Activated naive CD4-positive, alpha-beta T cell treated with Interleukin-2 at 50 U/mL for 16 hours (primary cell): Measurements from ENCODE around the gene HIGD1A.

ENCODE experiments used
- DNase-seq: peaks from one replicate; pipeline ENCODE4 v3.0.0-alpha.2; 2020

HIGD1A gene

DNA sequence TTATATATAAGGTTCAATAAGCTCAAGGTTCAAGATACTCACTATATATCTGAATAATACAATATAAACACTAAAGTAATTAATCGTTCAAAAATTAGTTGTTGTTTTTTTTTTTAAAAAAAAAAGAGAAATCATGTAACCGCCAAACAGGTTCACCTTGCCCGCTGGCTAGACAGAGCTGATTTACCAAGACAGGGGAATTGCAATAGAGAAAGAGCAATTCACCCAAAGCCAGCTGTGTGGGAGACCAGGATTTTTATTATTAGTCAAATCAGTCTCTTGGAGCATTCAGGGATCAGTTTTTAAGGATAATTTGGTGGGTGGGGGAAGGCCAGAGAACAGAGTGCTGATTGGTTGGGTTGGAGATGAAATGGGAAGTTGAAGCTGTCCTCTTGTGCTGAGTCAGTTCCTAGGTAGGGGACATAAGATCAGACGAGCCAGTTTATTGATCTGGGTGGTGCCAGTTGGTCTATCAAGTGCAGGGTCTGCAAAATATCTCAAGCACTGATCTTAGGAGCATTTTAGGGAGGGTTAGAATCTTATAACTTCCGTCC is 7.9 kb downstream of the HIGD1A start:
- DNase-seq: no peak

DNA sequence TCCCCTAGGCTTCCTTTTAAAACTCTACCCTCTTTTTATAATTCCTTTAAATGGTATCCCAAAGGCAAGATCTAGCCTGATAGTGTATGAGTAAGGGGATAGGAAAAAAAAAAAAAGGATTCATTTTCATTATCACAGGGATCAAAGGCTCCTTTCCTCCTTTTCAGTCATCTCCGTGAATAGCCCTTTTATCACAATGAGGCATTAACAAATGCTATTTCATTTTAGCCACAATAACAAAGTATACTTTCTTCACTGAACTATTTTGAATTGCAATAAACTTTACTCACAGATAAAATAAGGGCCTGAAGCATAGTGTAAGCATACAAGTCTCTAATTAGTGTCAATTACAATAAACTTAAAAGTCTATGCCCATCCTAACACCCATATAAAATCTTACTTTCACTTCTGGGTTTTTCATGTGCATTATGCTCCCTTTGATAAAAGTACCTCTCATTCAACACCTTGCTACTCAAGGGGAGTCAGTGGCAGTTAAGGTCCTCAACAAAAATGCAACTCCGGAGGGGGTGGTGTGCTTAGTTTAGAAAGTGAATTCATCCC is 8.6 kb downstream of the HIGD1A start:
- DNase-seq: no peak

DNA sequence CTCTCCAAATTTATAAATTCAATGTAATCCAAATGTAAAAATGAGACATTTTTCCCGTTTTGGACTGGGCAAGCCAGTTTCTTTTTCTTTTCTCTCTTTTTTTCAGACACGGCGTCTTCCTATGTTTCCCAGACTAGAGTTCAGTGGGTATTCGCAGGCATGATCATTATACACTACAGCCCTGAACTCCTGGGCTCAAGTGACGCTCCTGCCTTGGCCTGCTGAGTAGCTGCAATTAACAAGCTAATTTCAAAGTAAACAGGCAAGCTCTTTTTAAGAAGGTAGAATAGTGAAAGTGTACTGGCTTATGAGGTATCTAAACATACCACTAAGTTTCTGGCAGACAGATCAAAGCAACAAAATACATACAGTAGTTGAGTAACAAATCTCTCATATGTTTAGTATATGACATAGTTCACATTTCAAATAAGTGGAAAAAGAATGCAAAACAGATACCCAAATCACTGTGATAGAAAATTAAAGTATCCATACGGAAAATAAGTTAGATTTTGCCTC is 13.5 kb downstream of the HIGD1A start:
- DNase-seq: no peak

DNA sequence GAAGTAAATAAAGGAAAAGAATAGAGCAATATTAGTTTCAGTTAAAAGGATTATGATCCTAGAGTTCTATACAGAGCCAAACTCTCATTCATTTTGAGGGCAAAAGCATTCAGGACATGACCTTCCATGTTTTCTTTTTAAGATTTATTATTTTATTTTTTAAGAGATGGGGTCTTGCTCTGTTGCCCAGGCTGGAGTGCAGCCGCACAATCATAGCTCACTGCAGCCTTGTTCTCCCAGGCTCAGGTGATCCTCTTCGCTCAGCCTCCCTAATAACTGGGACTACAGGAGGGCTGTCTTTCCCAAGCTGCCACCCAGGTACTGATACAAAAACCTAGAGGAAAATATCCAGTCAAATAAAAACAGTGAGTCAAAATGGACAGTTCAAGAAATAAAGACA is 17.7 kb downstream of the HIGD1A start:
- no peak for DNase-seq

DNA sequence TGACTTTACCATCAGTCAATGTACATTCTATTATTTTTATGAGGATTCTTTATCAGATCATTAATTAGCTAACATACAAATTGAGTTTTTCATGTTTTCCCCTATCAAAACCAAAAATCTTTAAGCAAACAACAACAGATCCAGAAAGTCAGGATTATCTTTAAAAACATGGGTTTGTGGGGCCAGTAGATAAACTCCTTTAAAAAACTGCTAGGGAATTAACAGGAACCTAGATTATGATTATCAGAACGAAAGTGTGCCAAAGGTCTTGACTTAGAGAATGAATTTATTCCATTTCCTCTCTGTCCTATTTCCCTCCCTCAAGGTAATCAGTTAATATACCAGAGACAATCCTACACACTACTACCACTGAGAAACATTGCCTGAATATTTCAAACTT is 18.1 kb downstream of the HIGD1A start:
- no peak for DNase-seq

DNA sequence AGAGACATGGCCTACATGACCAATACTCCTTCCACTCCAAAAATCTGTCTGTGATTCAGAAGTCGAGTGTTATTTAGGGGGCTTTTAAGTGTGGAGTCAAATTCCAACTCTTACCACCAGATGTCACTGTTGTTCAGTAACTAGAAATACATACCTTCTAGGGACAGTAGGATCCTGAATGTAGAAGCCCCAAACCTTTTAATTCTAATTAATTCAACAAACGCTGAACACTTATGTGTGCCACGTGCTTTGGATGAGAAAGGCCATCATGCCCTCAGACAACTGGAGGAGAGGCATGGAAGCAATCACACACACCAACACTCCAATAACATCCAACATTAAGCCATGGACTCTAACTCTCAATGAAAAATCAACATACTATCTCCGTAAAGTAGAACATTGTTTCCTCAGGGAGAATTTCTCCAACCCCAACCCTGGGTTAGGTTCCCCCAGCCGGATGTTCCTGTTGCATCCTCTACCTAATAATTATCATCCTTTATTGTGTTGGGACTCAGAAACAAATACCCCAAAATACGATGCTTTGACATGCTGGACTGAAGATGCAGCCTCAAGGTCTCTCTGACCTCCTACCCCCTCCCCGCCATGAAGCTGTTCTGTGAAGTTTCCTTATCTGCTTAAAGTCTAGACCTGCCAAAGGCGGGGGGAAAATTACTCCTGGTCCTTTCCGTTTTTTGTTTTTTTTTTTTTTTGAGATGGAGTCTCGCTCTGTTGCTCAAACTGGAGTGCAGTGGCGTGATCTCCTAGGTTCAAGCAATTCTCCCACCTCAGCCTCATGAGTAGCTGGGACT is 23.2 kb downstream of the HIGD1A start:
- DNase-seq: no peak

DNA sequence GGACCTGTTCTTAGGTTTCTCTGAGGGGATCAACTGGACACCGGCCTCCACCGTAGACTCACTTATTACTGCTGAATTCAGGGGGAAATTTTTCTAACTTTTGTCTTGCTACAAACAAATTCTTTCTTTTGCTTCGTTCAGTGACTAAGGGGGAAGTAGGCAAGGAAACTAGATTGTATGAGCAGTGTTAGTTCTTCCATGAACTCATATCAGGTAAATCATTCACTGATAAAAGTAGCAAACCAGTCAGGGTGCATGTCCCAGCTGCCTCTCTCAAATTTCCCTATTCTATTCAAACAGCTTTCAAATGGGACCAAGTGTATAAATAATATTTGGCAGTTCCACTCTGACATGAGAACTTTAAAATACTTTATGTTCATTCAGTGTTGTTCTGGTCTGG is 23.9 kb downstream of the HIGD1A start:
- no peak for DNase-seq

DNA sequence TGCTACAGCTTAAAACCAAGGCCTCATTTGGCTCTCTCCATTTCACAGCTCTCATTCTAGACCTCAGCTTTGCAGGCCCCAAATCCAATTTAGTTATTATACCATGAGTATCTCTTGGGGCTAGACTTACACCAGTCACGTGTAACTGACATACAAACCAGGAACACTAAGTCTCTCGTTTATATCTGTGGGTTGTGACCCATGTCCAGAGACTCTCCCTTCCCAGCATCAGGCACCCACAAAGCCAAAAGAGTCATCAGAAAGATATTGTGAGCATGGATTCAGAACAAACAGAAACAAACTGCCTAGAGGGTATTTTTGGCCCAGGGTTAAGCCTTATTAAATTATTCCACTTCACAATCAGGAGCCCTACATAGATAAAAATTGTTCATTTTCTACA is 25.6 kb downstream of the HIGD1A start:
- no peak for DNase-seq

DNA sequence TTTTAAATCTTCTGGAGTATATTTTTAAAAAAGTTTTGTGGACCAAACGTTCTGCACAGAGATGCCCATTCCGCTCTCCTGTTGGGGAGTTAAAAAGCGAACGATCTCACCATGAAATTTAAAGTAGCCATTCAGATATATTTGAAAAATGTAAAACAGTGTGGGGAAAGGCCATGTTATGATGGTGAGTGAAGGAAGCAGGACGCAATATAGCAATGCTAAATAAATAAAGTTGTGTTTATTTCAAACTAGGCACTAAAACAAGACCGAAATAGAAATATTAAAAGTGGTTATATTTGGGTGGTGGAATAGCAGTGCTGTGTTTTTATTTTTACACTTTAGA is 30.9 kb downstream of the HIGD1A start:
- no peak for DNase-seq

DNA sequence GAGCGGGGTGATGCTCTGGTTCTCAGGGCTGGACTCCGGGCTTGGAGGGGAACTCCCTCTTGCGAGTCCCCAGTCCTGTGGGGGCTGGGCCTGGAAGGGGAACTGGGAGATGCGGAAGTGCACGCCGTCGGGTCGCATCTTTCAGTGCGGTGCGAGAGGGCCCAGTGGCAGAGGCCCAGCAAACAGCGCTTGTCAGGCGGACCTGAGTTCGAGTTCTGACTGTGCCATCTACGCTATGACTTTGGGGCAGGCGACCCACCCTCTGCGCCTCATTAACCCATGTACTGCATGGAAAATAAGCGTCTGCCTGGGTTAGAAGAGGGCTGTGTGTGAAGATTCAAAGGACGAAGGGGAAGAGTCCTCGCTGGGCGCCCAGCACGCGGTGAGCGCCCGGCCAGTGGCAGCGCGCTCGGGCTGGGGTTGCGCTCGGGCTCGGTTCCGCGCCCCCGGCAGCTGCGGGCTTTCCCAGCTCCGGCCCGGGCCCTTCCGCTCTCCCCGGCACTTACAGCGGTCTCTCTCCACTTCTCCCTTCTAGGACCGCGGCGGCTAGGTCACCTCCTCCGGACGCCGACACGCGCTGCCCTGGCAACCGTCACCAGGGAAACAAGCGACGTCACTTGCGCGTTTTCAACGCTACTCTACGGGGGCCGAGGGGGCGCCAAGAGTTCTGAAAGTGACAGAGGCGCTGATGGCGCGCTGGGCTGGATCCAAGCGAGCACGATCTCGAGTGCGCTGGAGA is 31.5 kb downstream of the HIGD1A start, which contains the start of gene CCDC13:
CCDC13 (minus strand) TSS at position 584 of the 739 bp plus-strand sequence. CDS start 14,908 bp downstream, outside the sequence.
- peak; percentile 87 for DNase-seq

DNA sequence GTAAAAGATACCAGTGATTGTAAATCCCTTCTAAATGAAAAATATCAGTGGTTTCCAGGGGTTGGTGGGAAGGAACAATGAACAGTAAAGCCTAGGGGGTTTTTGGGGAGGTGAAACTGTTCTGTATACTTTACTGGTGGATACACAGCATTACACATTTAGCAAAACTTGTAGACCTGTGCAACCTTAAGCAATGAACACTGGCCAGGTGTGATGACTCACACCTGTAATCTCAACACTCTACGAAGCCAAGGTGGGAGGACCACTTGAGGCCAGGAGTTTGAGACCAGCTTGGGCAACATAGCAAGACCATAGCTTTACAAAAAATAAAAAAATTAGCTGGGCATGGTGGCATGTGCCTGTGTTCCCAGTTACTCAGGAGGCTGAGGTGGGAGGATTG is 33.0 kb downstream of the HIGD1A start:
- DNase-seq: no peak

DNA sequence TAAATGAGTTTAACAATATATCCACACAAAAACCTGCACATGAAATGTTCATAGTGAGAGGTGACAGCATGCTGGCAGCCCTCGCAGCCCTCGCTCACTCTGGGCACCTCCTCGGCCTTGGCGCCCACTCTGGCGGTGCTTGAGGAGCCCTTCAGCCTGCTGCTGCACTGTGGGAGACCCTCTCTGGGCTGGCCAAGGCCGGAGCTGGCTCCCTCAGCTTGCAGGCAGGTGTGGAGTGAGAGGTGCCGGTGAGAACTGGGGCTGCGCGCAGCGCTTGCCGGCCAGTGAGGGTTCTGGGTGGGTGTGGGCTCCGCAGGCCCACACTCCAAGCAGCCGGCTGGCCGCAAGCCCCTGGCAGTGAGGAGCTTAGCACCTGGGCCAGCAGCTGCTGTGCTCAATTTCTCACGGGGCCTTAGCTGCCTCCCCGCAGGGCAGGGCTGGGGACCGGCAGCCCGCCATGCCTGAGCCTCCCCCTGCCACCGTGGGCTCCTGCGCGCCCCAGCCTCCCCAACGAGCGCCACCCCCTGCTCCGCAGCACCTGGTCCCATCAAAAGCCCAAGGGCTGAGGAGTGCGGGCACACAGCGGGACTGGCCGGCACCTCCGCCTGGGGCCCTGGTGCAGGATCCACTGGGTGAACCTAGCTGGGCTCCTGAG is 34.7 kb downstream of the HIGD1A start:
- DNase-seq: no peak

DNA sequence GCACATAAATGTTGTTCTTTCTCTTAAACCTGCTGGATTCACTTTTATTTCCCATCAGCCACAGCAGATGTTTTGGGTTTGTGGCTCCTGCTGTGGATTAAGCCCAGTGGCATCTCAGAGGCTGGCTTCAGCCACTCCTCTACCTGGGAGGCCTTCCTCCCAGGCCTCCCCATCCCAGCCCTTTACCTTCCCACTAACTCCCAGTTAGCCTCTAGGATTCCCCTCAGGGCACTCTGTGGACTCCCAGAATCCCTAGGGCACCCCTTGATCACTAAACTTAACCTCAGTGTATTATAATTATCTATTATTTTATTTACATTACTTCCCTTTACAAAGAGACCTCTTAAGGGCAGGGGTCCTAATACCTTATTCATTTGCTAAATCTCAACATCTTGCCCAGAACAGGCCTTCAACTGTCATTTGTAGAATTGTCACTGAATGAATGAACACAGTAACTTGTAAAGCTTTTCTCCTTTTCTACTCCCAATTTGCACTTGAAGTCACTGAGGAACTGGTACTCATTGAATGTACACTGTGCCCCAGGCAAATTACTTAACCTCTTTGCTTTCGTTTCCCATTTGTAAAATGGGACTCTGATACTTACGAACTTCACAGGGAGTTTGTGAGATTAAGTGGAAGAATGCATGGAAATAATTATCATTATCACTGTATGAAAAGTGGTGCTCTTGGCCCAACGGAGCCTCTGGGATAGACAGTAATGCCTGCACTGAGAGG is 39.6 kb downstream of the HIGD1A start:
- DNase-seq: no peak

DNA sequence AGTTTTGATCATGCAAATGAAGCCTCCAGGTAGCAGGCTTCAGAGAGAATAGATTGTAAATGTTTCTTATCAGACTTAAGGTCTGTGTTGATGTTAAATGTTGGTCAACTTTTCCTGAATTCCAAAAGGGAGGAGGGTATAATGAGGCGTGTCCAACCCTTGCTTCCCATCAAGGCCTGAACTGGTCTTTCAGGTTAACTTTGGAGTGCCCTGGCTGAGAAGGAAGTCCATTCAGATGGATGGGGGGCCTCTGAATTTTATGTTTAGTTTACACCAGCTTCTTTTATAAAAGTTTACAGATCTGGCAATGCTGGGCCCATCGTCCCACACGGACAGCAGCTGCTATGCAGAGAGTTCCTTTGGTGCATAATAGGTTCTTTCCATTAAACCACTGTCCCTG is 40.2 kb downstream of the HIGD1A start:
- no peak for DNase-seq

DNA sequence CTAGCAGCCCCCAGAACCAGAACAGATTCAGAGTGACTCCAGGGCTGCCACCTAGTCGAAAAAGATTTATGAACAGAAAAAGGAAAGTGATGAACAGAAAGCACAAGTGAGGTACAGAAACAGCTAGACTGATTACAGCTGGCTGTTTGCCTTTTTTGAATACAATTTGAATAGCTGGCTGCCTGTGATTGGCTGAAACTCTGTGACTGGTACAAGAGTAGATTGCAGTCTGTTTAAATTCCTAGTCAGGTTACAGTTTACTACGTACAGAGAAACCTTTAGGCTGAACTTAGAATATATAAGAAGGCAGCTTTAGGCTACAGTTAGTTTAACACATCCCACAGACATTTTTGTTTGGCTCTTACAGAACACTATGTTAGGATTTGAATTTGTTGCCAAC is 41.3 kb downstream of the HIGD1A start:
- no peak for DNase-seq

DNA sequence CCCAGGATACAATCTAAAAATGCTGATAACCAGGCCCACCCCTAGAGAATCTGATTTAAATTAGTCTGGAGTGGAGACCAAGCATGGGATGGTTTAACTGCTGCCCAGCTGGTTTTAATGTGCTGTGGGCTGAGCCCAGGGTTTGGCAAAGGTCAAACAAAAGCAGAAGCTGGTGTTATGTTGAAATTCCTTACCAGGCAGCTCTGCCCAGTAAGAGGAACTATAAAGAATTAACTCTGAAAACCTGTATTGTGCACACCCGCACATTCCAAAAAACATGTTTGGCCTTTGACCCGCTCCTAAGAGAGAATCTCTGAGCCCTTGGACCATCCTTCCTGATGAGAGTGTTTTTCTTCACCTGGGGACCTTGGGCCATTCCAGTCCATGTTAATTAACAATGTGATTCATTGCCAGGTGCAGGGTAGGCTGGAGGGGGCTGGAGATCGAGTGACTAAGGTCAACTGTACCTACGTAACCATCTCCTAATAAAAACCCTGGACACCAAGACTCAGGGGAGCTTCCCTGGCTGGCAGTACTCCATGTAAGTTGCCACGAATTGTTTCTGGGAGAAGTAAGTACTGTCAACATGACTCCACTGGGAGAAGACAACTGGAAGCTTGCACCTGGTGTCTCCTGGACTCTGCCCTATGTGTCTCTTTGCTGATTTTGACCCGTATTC is 42.1 kb downstream of the HIGD1A start:
- no peak for DNase-seq

DNA sequence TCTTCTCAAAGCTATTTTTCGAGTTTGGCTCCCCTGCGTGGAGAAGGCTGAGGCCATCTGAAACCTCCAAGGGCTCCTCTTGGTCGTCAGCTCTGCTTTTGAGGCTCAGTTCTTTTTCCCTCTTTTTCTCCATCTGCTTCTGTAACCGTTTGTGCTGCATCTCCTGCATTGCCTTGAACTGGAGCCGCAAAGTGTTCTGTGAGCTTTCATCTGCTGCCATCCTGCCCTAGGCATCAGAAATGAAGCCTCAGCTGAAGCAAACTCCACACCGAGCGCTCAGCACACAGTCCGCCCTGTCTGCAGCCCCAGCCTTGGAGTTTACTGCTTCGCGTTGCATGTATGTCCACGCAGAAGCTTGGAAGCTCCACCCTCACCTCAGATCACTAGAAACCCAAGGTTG is 46.2 kb downstream of the HIGD1A start:
- DNase-seq: no peak

DNA sequence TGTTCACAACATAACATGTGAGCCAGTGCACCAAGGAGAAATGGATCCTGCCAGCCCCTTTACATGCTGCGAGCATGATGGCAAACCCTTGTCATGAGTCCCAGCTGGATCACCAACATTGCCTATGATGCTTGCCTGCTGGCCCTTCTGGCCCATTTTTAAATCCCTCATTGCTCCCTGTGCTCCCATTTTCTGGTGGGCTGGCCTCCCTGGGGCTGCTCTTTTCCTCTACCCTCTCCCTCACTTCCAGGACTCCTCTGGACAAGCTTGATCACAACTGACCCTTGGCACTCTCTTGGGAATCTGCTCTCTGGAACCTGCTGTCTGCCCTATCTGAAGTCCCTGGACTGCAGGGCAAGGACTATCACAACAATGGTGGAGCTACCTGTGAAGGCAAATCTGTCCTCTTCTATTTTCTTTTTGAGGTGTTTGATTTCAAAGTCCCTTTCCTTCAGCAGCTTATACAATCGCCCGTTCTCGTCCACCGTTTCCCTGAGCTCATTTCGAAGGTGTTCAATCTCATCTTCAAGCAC is 47.5 kb downstream of the HIGD1A start:
- DNase-seq: no peak

DNA sequence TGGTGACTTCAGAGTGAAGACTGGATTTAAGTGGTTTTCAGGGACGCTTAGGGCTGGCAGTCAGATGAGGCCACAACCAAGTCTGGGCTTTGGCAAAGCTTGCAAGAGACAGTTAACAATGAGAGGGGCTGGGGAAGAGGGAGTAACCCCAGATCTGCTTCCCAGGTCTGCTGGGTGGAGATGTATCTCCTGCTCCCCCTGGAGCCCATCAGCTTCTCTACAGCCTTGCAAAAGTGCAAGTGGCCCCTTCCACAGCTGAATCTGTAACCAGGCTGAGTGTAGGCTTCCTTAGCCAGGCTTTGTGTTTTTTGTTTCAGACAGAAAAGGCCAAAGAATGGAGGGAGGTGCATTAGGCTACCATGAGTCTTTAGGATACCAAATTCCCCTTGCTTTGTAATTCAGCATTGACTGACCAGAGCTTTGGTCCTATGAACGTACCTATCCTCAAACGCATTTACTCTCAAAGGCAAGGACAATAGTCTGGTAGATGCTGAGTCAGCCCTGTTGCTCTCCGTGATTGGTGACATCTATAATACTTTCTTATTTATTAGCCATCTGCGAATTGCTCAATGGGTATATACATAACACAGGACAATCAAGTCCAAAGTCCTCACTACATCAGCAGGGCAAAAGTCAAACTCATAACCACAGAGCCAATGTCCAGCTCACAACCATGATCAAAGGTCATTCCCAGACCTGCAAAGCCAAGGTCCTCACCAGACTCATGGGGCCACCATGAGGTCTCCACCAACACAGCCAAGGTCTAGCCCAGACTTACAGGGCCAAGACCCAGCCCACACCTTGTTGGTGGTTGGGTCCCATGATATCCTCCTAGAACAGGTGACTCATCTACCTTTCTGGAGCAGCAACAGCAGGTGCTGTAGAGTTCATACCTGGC is 48.4 kb downstream of the HIGD1A start:
- no peak for DNase-seq

DNA sequence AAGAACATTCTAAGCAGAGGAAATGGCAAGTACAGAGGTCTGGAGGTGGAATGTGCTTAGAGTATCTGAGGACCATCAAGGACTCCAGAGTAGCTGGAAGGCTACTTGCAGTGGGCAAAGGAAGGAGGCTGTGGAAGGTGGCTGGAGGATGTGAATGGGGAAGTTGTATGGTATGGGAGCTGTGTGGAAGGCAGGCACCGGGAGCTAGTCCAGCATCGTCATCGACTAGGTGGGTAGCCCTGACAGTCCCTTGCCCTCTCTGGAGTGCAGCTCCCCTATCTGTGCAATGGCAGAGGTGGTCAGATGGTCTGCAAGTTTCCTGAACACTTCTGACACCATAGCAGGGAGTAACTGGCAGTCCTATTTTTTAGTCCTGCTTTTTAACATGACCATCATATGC is 50.5 kb downstream of the HIGD1A start:
- no peak for DNase-seq
